HUES48 (cell line): ENCODE measurements around the gene IFNA17.
"Not testable (repeated sequence)": the region's sequence is repeated elsewhere in the genome, so short reads cannot be mapped to it uniquely, and the experiment has no call there.

Experiments
- H3K27ac ChIP-seq: one replicate; pipeline ENCODE4 v1.7.0; 2013; ENCODE audit warnings: low read depth, low read length, inconsistent platforms
- H3K27me3 ChIP-seq: 2 replicates; pipeline ENCODE4 v1.6.1; 2013; ENCODE audit warnings: mild to moderate bottlenecking, low read length; ENCODE audit not compliant: control insufficient read depth, insufficient read depth
- H3K36me3 ChIP-seq: 2 replicates; pipeline ENCODE4 v1.6.1; 2013; ENCODE audit warnings: low read length; ENCODE audit not compliant: control insufficient read depth, insufficient read depth
- H3K4me1 ChIP-seq: 2 replicates; pipeline ENCODE4 v1.6.1; 2013; ENCODE audit warnings: mild to moderate bottlenecking, low read length; ENCODE audit not compliant: control insufficient read depth, insufficient read depth
- H3K4me3 ChIP-seq: 2 replicates; pipeline ENCODE4 v1.5.1; 2013; ENCODE audit warnings: mild to moderate bottlenecking, low read depth, low read length
- H3K9ac ChIP-seq: 2 replicates; pipeline ENCODE4 v1.6.1; 2013; ENCODE audit warnings: mild to moderate bottlenecking, low read depth, low read length, moderate library complexity
- H3K9me3 ChIP-seq: 2 replicates; pipeline ENCODE4 v1.6.1; 2013; ENCODE audit warnings: low read length; ENCODE audit not compliant: control insufficient read depth, insufficient read depth

IFNA17 gene

GRCh38 chr9:21205204-21205603 is 22.8 kb downstream of the IFNA17 start:
- Histone ChIP-seq H3K4me3 (no peak overlapping the region), H3K27ac (no peak overlapping the region), H3K36me3 (no peaks in the 10 kb centered on the region), H3K9me3 (no peaks in the 10 kb centered on the region), H3K27me3 (no peaks in the 10 kb centered on the region), H3K4me1 (no peaks in the 10 kb centered on the region), H3K9ac (no peak overlapping the region)

GRCh38 chr9:21202105-21202504 is 25.9 kb downstream of the IFNA17 start, which contains the start of gene IFNA7:
IFNA7 (minus strand) TSS chr9:21202205; CDS start chr9:21202165, 40 bp downstream.
- not testable (repeated sequence) for H3K4me1 ChIP-seq, H3K9me3 ChIP-seq, H3K27ac ChIP-seq, H3K9ac ChIP-seq, H3K36me3 ChIP-seq, H3K4me3 ChIP-seq, H3K27me3 ChIP-seq

- not testable (repeated sequence) for H3K4me1 ChIP-seq, H3K27ac ChIP-seq, H3K4me3 ChIP-seq
These were observed 32.9 kb downstream of the IFNA17 start for GRCh38 chr9:21194867-21195776.

GRCh38 chr9:21187487-21187886 is 40.5 kb downstream of the IFNA17 start, which contains the start of gene IFNA4:
IFNA4 (minus strand) TSS chr9:21187587; CDS start chr9:21187531, 56 bp downstream.
- H3K27ac ChIP-seq, H3K4me3 ChIP-seq, H3K9ac ChIP-seq, H3K27me3 ChIP-seq, H3K36me3 ChIP-seq, H3K4me1 ChIP-seq, H3K9me3 ChIP-seq: not testable (repeated sequence)

More at GRCh38 chr9:21194867-21195776, 32.9 kb downstream of the IFNA17 start:
- not testable (repeated sequence) for H3K27me3 ChIP-seq, H3K9me3 ChIP-seq, H3K36me3 ChIP-seq, H3K9ac ChIP-seq

GRCh38 chr9:21182810-21183736 is 44.9 kb downstream of the IFNA17 start:
- H3K36me3 ChIP-seq, H3K4me1 ChIP-seq, H3K27me3 ChIP-seq, H3K9ac ChIP-seq, H3K27ac ChIP-seq, H3K9me3 ChIP-seq, H3K4me3 ChIP-seq: not testable (repeated sequence)
